Memory B cell (primary cell): Measurements from ENCODE around the gene BRI3.

ENCODE experiments used
- ATAC-seq: fragments of 150-1000 bp; cut with Tn5 transposase; 2 replicates; pipeline ENCODE4 v1.10.0; 2021; ENCODE audit warnings: low read depth, mild to moderate bottlenecking, moderate library complexity
- DNase-seq, 2 donors: peaks; one replicate each; pipeline ENCODE4 v3.0.0; 2022; ENCODE audit warnings: low spot score in 2 of 2
- H3K27ac Mint-ChIP-seq: one replicate; pipeline ENCODE4 v1.8.0; 2022; ENCODE audit warnings: mild to moderate bottlenecking, moderate library complexity, mixed read lengths
- H3K27me3 Mint-ChIP-seq: one replicate; pipeline ENCODE4 v1.8.0; 2022; ENCODE audit warnings: mixed read lengths
- H3K36me3 Mint-ChIP-seq: one replicate; pipeline ENCODE4 v1.8.0; 2022; ENCODE audit warnings: mild to moderate bottlenecking, mixed read lengths
- H3K4me1 Mint-ChIP-seq: one replicate; pipeline ENCODE4 v1.8.0; 2022; ENCODE audit warnings: mixed read lengths
- H3K4me3 Mint-ChIP-seq: one replicate; pipeline ENCODE4 v1.8.0; 2022; ENCODE audit warnings: mild to moderate bottlenecking, moderate library complexity, mixed read lengths
- H3K9me3 Mint-ChIP-seq: one replicate; pipeline ENCODE4 v1.8.0; 2022; ENCODE audit warnings: mixed read lengths

BRI3 gene

GRCh38 chr7:98286701-98287485, 5.4 kb downstream of the BRI3 start:
- ATAC-seq = no peak
- H3K27ac Mint-ChIP-seq = no peak overlapping the region
- peaks cover 22% of the 10 kb centered on the region for H3K4me1 Mint-ChIP-seq
- no peak overlapping the region for H3K4me3 Mint-ChIP-seq
- peaks cover 1% of the 10 kb centered on the region for H3K36me3 Mint-ChIP-seq
- no peaks in the 10 kb centered on the region for H3K27me3 Mint-ChIP-seq
- no peaks in the 10 kb centered on the region for H3K9me3 Mint-ChIP-seq
- DNase-seq = no peak

DNA sequence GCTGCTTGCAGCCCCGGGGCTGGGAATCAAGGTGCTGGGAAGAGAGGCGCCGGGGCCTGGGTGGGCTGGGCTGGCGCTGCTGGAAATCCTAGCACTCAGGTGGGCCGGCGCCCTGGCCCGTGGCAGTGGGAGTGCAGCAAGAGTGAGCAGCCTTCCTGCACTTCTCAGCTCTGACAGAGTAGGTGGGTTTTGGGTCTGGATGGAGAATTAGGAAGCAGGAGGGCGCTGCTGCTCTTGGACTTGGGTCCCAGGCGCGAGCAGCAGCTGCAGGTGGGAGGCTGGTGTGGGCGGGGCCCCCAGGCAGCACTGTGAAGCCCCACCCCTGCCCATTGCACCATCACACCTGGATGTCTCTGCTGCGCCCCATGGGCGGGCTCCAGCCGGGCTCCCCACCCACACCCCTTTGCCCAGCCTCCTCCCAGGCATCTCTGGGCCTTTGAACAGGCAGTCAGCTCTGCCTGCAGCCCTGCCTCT, 6.0 kb downstream of the BRI3 start:
- Mint-ChIP-seq H3K4me1 (peaks cover 18% of the 10 kb centered on the region), H3K36me3 (peaks cover 3% of the 10 kb centered on the region), H3K27me3 (no peaks in the 10 kb centered on the region), H3K9me3 (no peaks in the 10 kb centered on the region), H3K4me3 (no peak overlapping the region), H3K27ac (no peak overlapping the region)
- no peak for ATAC-seq
- no peak for DNase-seq

GRCh38 chr7:98288064-98288823, 6.8 kb downstream of the BRI3 start:
- H3K4me3 Mint-ChIP-seq = no peak overlapping the region
- no peak for ATAC-seq
- no peaks in the 10 kb centered on the region for H3K27me3 Mint-ChIP-seq
- peaks cover 12% of the 10 kb centered on the region for H3K4me1 Mint-ChIP-seq
- DNase-seq = no peak
- no peaks in the 10 kb centered on the region for H3K9me3 Mint-ChIP-seq
- H3K36me3 Mint-ChIP-seq = peaks cover 3% of the 10 kb centered on the region
- no peak overlapping the region for H3K27ac Mint-ChIP-seq

DNA sequence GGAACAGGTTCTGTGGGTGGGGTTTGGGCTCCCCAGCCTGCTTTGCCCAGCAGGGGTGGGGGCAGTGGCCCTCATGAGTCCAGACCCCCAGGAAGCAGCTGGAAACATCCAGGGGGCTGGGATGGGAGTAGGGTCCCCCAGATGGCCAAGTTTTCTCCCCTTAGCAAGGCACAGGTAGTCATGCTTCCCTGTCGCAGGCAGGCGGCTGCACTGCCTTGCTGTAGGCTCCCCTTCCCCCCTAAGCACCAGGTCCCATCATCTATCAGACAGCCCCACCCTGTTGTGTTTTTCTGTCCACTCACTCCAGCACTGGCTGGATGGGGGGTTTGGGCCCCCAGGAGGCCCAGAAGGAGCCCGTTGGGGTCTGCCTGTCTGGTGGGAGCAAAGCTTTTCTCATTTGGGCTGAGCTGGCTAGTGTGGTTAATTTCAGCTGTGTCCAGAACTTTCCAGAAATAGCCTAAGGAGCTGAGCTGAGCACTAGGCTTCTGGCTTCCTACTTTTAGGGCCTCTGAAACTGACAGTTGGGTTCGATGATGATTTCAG, 7.9 kb downstream of the BRI3 start:
- no peaks in the 10 kb centered on the region for H3K27me3 Mint-ChIP-seq
- peaks cover 5% of the 10 kb centered on the region for H3K4me1 Mint-ChIP-seq
- ATAC-seq = no peak
- peaks cover 3% of the 10 kb centered on the region for H3K36me3 Mint-ChIP-seq
- H3K4me3 Mint-ChIP-seq = no peak overlapping the region
- H3K9me3 Mint-ChIP-seq = no peaks in the 10 kb centered on the region
- no peak overlapping the region for H3K27ac Mint-ChIP-seq
- no peak for DNase-seq

- H3K27me3 Mint-ChIP-seq = no peaks in the 10 kb centered on the region
- H3K9me3 Mint-ChIP-seq = no peaks in the 10 kb centered on the region
- DNase-seq (no peak), ATAC-seq (peak; percentile 58)
- H3K27ac Mint-ChIP-seq = no peak overlapping the region
- H3K36me3 Mint-ChIP-seq = peaks cover 2% of the 10 kb centered on the region
- H3K4me1 Mint-ChIP-seq = no peaks in the 10 kb centered on the region
- no peak overlapping the region for H3K4me3 Mint-ChIP-seq
These were observed 10.2 kb downstream of the BRI3 start for GRCh38 chr7:98291717-98292116.

- Mint-ChIP-seq H3K27ac (no peak overlapping the region), H3K36me3 (peaks cover 2% of the 10 kb centered on the region), H3K27me3 (no peaks in the 10 kb centered on the region), H3K4me3 (no peak overlapping the region), H3K4me1 (no peaks in the 10 kb centered on the region), H3K9me3 (no peaks in the 10 kb centered on the region)
- DNase-seq = no peak
- no peak for ATAC-seq
These were observed 11.8 kb downstream of the BRI3 start for GRCh38 chr7:98293265-98293664.

- Mint-ChIP-seq H3K27ac (no peak overlapping the region), H3K27me3 (no peaks in the 10 kb centered on the region), H3K4me1 (no peaks in the 10 kb centered on the region), H3K36me3 (peaks cover 2% of the 10 kb centered on the region), H3K4me3 (no peak overlapping the region), H3K9me3 (no peaks in the 10 kb centered on the region)
- DNase-seq = no peak
- ATAC-seq = no peak
These were observed 12.3 kb downstream of the BRI3 start for GRCh38 chr7:98293746-98294145.

GRCh38 chr7:98294326-98294725, 12.8 kb downstream of the BRI3 start:
- H3K27me3 Mint-ChIP-seq = no peaks in the 10 kb centered on the region
- no peaks in the 10 kb centered on the region for H3K4me1 Mint-ChIP-seq
- ATAC-seq = no peak
- no peaks in the 10 kb centered on the region for H3K9me3 Mint-ChIP-seq
- no peak overlapping the region for H3K27ac Mint-ChIP-seq
- no peak overlapping the region for H3K4me3 Mint-ChIP-seq
- H3K36me3 Mint-ChIP-seq = peaks cover 2% of the 10 kb centered on the region
- no peak for DNase-seq

DNA sequence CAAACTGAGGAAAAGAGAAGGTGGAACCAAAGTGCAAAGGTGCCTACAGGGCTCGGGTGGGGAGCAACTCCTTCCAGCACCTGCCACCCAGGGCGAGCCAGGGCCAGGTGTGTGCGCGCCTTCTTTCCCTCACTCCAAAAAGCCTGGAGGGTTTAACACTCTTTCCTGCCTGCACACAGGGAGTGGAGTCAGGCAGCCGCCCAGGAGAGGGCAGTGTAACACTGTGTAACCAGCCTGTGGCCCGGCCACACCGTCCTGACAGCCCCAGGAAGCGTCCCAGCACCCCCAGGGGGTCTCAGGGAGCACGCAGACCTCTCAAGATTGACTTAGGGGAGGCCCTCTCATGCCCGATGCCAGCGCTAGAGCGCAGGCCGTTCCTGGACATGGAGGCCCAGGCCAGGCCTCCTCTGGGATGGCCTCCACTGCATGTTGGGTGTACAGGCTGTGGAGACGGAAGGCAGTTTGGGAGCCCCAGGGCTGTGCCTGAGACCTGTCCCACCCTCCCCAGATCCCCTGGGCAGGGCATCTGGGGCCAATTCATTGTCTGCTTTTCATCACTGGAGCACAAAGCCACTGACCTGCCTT, 13.4 kb downstream of the BRI3 start:
- ATAC-seq (peak; percentile 85), DNase-seq (peak; percentile 52 to 53)
- no peaks in the 10 kb centered on the region for H3K9me3 Mint-ChIP-seq
- H3K27ac Mint-ChIP-seq = no peak overlapping the region
- H3K36me3 Mint-ChIP-seq = peaks cover 2% of the 10 kb centered on the region
- no peak overlapping the region for H3K4me3 Mint-ChIP-seq
- H3K4me1 Mint-ChIP-seq = no peaks in the 10 kb centered on the region
- H3K27me3 Mint-ChIP-seq = no peaks in the 10 kb centered on the region

- peaks cover 2% of the 10 kb centered on the region for H3K36me3 Mint-ChIP-seq
- no peaks in the 10 kb centered on the region for H3K27me3 Mint-ChIP-seq
- no peak overlapping the region for H3K27ac Mint-ChIP-seq
- DNase-seq (no peak), ATAC-seq (no peak)
- no peaks in the 10 kb centered on the region for H3K9me3 Mint-ChIP-seq
- H3K4me3 Mint-ChIP-seq = no peak overlapping the region
- no peaks in the 10 kb centered on the region for H3K4me1 Mint-ChIP-seq
These were observed 14.1 kb downstream of the BRI3 start for GRCh38 chr7:98295467-98296192.

GRCh38 chr7:98296833-98297232, 15.3 kb downstream of the BRI3 start:
- H3K4me1 Mint-ChIP-seq = no peaks in the 10 kb centered on the region
- H3K27me3 Mint-ChIP-seq = no peaks in the 10 kb centered on the region
- ATAC-seq (no peak), DNase-seq (no peak)
- no peak overlapping the region for H3K4me3 Mint-ChIP-seq
- H3K9me3 Mint-ChIP-seq = no peaks in the 10 kb centered on the region
- no peak overlapping the region for H3K27ac Mint-ChIP-seq
- H3K36me3 Mint-ChIP-seq = peaks cover 2% of the 10 kb centered on the region

- Mint-ChIP-seq H3K36me3 (no peaks in the 10 kb centered on the region), H3K27me3 (no peaks in the 10 kb centered on the region), H3K4me1 (no peaks in the 10 kb centered on the region), H3K4me3 (no peak overlapping the region), H3K9me3 (no peaks in the 10 kb centered on the region), H3K27ac (no peak overlapping the region)
- ATAC-seq = no peak
- no peak for DNase-seq
These were observed 16.3 kb downstream of the BRI3 start for GRCh38 chr7:98297626-98298286.

DNA sequence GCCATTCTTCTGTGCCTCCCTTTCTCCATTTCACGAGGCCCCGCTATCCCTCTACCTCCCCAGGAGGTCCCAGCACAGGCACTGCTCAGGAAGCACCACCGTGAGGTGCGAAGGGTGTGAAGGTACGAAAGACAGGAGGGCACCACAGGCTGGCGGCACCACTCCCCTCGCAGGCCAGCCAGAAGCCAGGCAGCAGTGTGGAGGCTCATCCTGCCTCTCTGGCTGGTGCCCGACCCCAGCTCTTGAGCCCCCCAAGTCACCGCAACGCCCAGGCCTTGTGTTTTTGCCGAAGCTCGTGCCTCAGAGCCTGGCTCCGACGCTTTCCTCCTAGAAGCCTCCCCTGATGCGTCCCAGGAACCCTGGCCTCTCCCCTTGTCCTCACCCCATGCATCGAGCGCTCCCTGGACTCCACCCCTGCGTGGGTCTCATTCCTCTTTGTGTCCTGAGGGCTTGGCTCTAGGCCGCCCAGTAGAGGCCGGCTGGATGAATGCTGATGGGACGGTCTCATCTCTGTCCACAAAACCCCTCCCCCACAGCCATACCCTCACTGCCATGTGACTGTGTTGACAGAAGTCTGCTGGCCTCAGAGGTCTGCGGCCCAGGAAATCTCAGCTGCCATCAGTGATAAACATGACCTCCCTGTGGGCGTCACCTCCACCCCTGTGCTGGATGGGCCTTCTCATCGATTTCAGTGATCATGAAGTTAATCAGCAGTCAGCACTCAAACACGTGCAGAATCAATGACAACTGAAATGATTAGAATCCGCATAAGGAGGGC, 19.3 kb downstream of the BRI3 start:
- Mint-ChIP-seq H3K9me3 (no peaks in the 10 kb centered on the region), H3K36me3 (peaks cover 1% of the 10 kb centered on the region), H3K27ac (no peak overlapping the region), H3K27me3 (peaks cover 1% of the 10 kb centered on the region), H3K4me3 (no peak overlapping the region), H3K4me1 (no peaks in the 10 kb centered on the region)
- ATAC-seq (no peak), DNase-seq (no peak)
